ENCODE data around the gene MPP3.

The MPP3 gene

DNA sequence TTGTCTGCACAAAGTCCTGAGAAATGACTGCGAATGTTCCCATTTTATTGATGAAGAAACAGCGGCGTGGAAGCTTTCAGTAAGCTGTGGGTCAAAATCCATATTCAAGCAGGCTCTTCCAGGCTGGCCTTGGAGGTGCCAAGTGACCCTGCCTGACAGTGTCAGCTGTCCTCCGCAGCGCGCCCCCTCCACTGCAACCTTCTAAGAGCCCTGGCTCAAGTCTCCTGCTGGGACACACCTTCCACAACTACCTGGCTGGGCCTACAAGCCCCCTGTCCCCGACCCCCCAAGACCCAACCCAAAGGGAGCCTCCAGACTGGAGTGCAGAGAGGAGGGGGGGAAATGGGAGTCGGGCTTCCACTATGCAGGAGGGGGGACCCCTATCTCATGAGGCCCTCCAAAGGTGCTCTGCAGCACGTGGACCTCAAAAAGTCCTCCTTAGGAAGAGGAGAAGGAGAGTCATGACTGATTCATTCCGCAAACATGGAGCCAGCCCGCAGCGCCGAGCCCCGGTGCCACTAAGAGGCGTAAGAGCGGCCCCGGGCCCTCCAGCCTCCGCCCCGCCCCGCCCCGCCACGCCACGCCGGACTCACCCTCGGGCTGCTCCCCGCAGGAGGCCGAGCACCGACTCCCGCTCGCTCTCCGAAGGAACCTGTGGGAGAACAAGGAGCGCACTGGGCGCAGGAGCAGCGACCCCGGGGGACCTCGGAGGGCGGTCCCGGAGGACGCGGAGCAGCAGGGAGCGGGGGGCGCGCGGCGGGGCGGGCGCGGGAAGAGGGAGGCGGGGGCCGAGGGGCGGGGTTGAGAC is 574 bp downstream of the MPP3 start:
- DNase-seq (ENCODE audit: extremely low read depth in 1 of 2, low read depth in 1 of 2): no peak

DNA sequence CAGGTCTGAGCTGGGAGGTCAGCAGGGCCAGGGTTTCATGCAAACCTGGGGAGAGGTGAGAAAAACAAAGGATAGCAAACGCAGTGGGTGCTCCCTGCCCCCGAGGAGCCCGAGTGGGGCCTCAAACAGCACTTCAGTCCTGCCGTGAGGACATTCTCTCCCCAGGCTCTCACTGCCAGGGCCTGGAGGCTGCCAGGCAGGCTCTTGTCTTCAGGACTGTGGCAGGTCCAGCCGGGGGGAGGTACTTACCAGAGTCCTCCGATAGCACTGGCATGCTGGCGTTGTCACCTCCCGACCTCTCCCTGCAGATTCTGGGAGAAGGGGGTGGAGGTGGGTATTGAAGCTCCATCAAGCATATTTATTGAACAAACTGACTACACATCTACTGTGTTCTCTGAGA is 1.3 kb downstream of the MPP3 start:
- no peak for DNase-seq (ENCODE audit: extremely low read depth in 1 of 2, low read depth in 1 of 2)

DNA sequence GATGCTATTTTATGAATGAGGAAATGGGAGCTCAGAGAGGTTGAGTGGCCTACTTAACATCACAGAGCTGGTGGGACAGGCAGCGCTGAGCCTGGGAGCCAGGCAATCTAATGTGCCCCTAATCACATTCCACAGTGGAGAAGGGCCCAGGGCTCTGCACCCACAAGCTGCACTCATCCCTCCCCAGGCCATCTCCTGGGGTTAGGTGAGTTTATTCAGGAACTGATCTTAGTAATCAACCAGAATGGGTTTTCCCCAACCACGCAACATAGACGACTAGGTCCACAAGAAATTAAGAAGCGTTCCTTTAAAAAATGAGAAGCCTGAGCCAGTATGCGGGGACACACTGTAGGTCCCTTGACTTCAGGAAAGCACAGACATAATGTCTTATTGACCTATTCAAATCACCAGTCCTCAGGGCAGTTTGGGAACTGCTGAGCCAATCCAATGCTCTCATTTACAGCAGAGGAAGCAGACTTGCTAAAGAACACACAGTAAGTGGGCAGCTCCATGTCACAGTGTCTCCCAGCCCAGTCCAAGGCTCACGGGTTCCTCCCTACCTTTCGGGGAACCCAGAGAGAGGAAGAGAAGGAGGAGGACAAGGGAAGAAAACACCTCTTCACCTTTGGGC is 2.3 kb downstream of the MPP3 start:
- DNase-seq (ENCODE audit: extremely low read depth in 1 of 2, low read depth in 1 of 2): no peak

DNA sequence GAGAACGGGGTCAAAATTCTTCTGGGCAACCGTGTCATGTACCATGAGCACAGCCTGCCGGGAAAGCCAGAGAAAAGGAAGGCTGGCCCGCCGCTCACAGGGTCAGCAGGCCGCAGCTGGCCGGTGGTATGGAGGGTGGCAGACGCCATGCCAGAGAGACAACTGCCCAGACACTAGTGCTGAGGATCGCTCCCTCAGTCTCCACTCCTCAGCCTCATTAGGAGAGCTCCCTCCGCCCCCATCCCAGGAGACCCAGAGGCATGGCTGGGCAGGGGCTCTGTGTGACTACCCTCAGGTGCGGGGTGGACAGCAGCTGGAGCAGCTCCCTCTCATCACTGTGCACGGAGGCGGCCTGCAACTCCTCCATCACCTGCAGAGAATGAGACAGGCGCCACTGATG is 3.2 kb downstream of the MPP3 start:
- no peak for DNase-seq (ENCODE audit: extremely low read depth in 1 of 2, low read depth in 1 of 2)

DNA sequence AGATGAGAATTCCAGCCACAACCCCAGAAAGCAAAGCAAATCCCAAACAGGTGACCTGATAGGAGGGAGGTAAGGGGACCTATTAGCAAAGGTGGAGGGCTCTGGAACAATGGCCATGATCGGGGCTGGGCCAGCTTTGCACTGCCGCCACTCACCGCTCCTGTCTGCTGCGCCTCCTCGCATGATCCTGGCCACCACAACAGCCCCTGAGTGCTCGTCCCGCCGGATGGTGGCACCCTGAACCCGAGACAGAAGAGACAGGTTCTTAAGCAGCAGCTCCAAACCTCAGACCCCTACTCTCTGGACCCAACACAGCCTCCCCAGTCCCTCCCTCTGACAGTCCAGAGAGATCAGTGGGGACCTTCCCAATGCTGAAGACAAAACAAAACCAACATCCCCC is 5.3 kb downstream of the MPP3 start:
- DNase-seq (ENCODE audit: extremely low read depth in 1 of 2, low read depth in 1 of 2): no peak

DNA sequence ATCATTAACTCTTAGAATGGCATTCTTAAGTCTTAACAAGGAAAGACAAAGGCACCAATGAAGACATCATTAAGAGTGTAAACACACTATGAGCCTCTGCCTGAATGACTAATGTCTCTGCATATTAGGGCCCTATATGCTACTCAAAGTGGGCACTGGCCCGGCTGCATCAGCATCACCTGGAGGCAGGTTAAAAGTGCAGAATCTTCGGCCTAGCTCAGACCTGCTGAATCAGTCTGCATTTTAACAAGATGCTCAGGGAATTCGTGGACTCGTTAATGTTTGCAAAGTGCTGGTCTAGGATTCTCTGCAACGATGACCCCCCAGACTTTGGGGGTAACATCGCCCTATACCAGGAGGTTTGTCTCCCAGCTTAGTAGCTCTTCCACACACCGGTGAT is 6.7 kb downstream of the MPP3 start:
- DNase-seq (ENCODE audit: extremely low read depth in 1 of 2, low read depth in 1 of 2): no peak

DNA sequence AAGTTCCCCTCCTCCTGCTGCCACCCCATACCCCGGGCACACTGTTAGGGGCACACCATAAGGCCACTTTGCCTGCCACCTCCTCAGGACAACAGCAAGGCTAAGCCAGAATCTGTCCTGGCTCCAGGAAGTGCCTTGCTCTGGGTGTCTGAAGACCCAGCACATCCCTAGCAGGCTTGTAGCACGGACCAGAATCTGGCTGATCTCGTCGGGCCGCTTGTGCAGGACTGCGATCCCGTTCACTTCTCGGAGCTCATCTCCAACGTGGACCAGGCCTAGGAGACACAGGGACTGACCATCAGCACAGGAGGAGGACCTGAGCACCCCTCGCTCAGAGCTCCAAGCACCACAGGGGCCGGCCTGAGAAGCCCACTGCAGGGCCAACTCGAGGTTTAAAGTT is 7.4 kb downstream of the MPP3 start:
- no peak for DNase-seq (ENCODE audit: extremely low read depth in 1 of 2, low read depth in 1 of 2)

DNA sequence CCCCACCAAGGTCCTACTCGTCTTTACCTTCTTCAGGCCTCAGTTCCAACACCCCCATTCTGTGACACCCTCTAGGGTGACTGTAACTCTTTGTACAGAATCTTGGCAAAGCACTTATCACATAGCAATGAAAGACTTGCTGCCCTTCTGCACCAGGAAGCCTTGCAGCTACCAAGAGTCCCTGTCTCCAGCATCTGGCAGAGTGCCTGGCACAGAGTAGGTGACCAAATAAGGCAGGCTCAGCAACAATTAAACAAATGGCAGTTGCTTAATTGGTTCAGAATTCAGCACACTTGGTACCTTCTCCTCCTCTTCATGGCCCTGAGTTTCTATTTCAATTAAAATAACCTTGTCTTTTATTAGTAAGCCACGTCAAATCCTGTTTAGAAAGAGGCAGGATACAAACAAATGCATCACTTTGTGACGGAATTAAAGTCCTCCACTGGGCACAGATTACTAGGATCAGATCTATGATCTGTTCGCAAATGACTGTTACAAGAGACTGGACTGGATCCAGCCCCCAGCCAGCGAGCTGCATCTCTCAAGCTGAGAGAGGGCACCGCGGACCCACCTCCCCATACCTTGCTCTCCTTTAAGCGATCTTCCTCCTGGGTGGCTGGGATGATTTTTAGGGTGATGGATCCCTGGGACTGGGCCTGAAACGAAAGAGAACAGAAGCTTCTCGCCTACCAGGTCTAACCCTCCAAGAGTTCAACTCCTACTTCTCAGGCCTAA is 9.4 kb downstream of the MPP3 start:
- DNase-seq (ENCODE audit: extremely low read depth in 1 of 2, low read depth in 1 of 2): no peak

DNA sequence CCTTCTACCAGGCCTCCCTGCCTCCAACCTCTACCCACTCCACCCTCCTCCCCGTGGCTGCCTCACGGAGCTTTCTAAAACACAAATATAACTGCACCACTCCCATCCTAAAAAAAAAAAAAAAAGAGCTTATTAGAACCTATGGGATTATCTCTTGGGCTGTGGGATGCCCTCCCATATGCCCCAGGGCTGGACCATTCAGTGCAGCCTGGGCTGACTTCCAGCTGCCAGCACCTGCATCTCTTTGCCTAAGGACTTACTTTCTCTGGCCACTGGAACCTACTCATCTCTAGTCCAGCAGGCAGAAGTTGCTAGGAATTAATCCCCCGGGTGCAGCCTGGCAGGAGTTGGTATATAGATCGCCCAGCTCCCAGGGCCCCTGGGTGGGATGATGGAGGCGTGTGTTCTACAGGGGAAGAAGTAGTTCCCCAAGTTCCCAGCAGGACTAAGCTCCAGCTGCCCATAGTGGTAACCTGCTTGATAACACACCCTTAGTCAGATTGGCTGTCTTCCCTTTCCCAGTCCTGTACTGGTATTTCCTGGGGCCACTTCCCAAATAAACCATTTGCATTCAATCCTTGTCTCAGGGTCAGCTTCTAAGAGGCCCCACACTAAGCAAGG is 10.3 kb downstream of the MPP3 start:
- DNase-seq (ENCODE audit: extremely low read depth in 1 of 2, low read depth in 1 of 2): no peak

DNA sequence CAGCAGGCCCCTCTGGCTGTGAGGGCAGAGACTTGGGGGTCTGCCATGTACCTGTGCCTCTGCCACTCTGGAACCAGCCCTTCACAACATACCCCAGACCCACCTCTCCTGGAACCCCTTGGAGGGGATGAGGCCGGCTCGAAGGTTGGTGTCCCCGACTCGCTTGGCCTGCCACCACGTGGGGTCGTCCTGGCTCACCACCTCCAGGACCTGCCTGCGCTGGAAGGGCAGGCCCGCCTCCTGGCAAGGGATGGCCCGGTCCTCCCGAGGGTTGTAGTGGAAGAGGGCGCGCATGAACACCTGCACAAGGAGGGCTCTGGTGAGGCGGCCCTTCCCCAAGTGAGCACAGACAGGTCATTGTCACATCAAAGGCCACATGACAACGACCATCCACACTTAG is 12.2 kb downstream of the MPP3 start:
- DNase-seq (ENCODE audit: extremely low read depth in 1 of 2, low read depth in 1 of 2): no peak

DNA sequence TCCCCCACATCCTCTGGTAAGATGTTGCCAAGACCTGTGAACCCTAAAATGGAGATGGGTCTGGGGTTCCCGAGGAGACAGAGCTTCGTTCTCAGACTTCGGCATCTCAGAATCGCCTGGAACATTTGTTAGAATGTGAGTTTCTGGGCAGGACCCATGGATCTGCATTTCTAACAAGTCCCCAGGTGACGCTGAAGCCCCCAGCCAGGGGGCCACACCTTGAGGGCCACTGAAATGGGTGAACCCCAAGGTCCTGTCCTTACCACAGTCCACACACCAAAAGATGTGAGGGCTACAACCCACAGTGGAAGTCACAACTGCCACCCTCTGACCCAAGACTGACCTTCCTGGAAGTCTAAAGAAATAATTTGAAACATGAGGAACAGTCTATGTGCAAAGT is 14.0 kb downstream of the MPP3 start:
- DNase-seq (ENCODE audit: extremely low read depth in 1 of 2, low read depth in 1 of 2): no peak

DNA sequence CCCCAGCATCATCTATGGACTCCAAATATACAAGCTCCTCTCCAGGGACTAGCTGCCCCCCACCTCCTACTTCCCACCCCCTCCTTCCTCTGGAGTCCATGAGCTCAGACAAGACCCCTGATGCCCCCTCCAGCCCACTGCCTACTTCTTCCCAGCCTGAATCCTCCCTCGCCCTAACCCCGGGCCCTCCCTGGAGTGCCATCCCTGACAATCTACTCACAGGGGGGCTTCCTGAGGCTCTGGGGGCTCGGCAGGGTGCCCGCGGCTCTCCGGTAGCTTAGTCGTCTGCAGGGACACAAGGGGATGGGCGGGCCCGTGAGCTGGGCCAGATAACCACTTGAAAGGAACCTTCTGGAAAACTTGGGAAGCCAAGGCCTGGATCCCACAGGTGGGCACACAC is 15.1 kb downstream of the MPP3 start:
- no peak for DNase-seq (ENCODE audit: extremely low read depth in 1 of 2, low read depth in 1 of 2)

DNA sequence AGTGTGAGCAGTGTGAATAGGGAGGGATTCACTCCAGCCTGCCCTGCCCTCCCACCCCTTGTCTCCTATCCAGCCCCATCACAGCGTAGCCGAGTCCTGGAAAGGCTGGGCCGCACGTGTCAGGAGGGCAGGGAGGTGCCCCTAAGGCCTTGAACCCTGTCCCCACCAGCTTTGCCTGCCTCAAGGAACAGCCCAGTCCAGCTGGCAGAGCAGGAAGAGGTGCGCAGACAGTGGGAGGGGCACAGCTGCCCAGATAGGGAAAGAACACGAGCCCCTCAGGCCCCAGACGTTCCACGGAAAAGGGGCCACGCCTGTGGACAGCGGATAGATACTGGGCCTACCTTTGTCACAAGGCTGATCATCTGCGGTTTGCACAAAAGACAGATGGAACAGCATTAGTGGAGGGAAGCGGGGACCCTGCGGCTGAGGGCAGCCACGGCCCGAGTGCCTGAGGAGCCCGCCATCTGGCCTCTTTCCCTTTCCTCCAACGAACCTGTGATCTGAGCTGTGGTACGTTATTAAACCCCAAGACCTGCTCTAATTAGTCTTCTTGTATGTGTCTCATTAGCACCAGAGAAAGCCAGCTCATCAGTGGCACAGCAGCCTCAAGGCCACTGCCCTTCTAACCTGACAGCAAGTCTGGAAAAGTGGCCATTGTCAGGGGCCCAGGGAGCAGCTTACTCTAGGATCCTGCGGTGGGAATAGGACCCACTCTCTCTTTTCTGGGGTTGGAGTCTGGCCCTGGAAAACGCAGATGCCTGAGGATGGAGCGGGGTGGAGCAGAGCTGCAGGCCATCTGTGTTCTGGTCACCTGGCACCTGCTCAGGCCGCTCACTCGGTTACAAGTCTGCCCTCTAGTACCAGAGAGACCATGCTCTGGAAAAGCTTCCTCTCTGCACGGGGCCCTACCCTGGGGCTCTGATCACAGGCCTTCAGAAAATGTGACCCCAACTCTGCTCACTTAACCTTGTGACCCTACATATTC is 16.3 kb downstream of the MPP3 start:
- no peak for DNase-seq (ENCODE audit: extremely low read depth in 1 of 2, low read depth in 1 of 2)

DNA sequence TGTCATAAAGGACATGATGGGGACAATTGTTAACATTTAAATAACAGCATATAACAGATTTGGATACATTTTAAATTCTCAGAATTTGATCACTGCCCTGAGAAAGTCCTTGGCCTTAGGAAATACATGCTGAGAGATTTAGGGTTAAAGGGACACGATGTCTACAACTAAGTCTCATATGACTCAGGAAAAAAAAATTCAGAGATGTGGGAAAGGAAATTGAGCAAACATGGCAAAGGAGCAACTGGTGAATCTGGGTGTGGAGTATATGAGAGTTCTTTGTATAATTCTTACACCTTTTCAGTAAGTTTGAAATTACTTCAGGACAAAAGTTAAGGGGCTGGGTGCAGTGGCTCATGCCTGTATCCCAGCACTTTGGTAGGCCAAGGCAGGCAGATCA is 18.2 kb downstream of the MPP3 start:
- DNase-seq (ENCODE audit: extremely low read depth in 1 of 2, low read depth in 1 of 2): no peak

DNA sequence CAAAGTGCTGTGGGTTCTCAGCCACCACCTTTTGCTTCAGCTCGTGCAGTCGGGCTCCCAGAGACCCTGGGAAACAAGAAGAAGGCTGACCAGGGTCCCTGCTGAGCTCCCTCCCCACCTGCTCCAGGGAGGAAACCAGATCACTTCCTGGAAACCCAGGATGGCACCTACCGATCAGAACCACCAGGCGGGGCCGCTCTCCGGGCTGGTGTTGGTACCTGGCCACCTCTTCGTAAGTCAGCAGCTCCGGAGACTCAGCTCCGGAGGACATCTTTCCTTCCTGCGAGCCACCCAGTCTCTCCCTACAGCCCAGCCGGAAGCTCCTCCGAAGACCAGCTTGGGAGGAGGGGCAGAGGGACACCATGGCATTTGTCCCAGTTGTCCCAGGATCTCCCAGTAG is 18.9 kb downstream of the MPP3 start:
- DNase-seq (ENCODE audit: extremely low read depth in 1 of 2, low read depth in 1 of 2): no peak

DNA sequence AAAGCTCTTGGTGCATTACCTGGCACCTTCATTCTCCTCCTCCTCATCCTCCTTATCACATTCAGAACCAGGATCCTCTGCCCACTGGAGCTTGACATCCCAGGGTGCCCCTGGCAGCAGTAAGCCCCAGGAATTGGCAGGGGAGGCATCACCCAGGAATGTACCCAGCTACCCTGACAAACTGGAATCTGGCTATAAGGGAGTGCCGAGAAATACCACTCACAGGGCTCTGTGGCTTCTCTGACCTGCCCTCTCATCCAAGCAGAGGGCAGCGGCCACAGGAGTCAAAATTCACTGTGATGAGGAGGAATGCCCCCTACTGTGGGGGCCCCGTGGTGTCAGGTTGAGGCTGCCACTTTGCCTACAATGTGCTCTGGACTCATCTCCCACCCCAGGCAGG is 19.6 kb downstream of the MPP3 start:
- no peak for DNase-seq (ENCODE audit: extremely low read depth in 1 of 2, low read depth in 1 of 2)

DNA sequence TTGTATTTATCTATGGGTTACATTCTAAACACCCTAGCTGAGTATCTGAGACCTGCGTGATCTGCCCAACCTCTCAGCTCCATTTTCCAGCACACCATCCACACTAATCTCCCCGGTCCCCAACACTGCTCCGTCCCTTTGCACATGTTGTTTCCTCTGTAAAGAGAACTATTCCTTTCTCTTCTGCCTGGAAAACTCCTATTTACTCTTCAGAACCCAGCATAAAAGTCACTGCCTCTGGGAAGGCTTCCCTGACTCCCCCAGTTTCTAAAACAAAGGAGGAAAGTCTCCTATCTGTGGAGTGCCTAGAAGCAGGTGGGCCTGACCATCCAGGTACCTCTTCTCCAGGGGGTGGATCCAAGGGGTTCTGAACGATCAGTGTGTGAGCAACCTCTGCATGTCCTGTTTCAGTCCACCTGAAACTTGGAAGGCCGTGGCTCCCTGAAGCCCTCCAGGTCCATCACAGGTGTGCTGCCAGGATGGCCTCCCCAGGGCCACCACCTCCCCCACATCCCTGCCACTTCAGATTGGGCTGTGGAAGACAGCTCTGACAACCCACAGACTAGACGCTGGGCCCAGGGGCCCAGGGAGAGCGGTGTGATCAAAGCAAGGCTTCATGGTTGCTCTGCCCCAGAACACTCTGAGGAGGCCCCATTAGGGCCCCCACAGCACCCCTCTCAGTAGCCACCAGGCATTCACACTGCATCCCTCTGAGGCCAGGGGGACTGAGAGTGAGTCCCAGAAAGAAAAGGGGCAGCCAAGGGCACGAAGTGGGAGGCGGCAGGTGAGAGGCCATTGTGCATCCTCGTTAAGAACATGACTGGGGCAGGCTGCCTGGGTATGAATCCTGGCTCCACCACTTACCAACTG is 20.3 kb downstream of the MPP3 start:
- no peak for DNase-seq (ENCODE audit: extremely low read depth in 1 of 2, low read depth in 1 of 2)

DNA sequence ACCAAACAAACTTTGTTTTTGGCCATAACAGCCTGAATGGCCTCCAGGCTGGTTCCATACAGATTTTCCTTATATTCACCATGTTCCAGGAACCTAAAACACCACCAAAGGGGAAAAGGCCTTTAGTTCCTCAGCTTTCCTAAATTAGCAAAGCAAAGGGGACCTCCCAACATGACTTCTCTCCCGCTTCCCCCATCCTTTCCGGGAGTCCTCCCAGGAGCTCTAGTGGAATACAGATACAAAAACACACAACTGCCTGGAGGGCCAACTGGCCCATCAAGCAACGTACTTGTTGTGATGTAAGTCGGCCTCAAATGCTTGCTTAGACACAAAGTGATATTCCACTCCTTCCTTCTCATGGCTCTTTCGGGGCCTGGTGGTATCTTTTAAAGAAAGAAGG is 22.1 kb downstream of the MPP3 start:
- DNase-seq (ENCODE audit: extremely low read depth in 1 of 2, low read depth in 1 of 2): no peak

DNA sequence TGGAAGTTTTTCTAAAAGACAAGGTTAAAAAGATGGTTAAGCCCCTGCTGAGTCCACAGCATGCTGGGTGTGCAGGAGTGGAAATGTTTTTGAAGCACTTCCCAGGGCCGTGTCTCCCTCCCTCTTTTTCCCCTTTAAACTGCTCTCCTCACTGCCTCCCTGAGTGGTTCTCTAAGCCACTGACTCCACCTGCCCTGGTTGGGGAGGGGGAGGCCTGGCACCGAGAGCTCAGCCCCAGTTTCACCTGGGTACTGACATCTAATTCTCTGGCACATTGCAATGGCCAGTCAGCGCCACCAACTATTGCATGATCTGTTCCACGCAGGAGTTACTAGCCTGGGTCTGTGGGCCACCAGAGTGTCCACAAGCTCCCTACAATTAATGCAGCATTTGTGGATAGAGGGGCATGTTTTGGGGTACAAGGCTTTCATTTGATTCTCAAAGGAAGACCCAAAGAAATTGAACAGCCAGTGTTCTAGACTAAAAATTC is 22.7 kb downstream of the MPP3 start:
- DNase-seq (ENCODE audit: extremely low read depth in 1 of 2, low read depth in 1 of 2): no peak

Data from stimulated activated CD8-positive, alpha-beta memory T cell treated with anti-CD3 and anti-CD28 coated beads, Interleukin-7, amount 100 ng/mL, for 48 hours (primary cell).